HG03571 (cell line): ENCODE measurements around the gene NAGLU.

ENCODE experiments used
- ATAC-seq: cut with Tn5 transposase; IDR thresholded peaks from one replicate; pipeline ENCODE4 v1.9.1; 2021; ENCODE audit not compliant: unreplicated experiment

The NAGLU gene

GRCh38 chr17:42586514-42587230 is 50.6 kb downstream of the NAGLU start:
- ATAC-seq = no peak

GRCh38 chr17:42590886-42591285 is 54.8 kb downstream of the NAGLU start:
- no peak for ATAC-seq

GRCh38 chr17:42591411-42591810 is 55.4 kb downstream of the NAGLU start:
- ATAC-seq = no peak
